Measurements from ENCODE around the gene EXOC2. TPM values are rescaled to one million over a fixed set of nuclear protein-coding genes. Genes with fewer than 3 reads are reported as not detected.
A peak's percentile ranks its signal among the peaks of the same experiment; 100 is the strongest.
"Not testable (repeated sequence)": the region's sequence is repeated elsewhere in the genome, so short reads cannot be mapped to it uniquely, and the experiment has no call there.

EXOC2 gene
- total RNA-seq, 1 experiment from 2014 or later, result 67.3 TPM

- in situ Hi-C loops (cut with HindIII; ENCODE audit: low pct_unique_long_range_greater_than_20kb, low sequenced_read_pairs), result no loop called here
- DNase-seq (ENCODE audit: low read depth, low spot score), result no peak
Measured at GRCh38 chr6:572596-573265, 120.2 kb downstream of the EXOC2 start.

- in situ Hi-C loops (cut with HindIII; ENCODE audit: low pct_unique_long_range_greater_than_20kb, low sequenced_read_pairs), result no loop called here
- DNase-seq (ENCODE audit: low read depth, low spot score), result no peak
Measured at GRCh38 chr6:571892-572291, 121.0 kb downstream of the EXOC2 start.

- in situ Hi-C loops (cut with HindIII; ENCODE audit: low pct_unique_long_range_greater_than_20kb, low sequenced_read_pairs), result no loop called here
- no peak for DNase-seq (ENCODE audit: low read depth, low spot score)
Measured at GRCh38 chr6:570825-571224, 122.1 kb downstream of the EXOC2 start.

GRCh38 chr6:568954-569523 is 123.9 kb downstream of the EXOC2 start:
- no peak for DNase-seq (ENCODE audit: low read depth, low spot score)
- in situ Hi-C loops (cut with HindIII; ENCODE audit: low pct_unique_long_range_greater_than_20kb, low sequenced_read_pairs), result no loop called here

- in situ Hi-C loops (cut with HindIII; ENCODE audit: low pct_unique_long_range_greater_than_20kb, low sequenced_read_pairs), result no loop called here
- no peak for DNase-seq (ENCODE audit: low read depth, low spot score)
Measured at GRCh38 chr6:568085-568484, 124.9 kb downstream of the EXOC2 start.

GRCh38 chr6:563863-564262 is 129.1 kb downstream of the EXOC2 start:
- no peak for DNase-seq (ENCODE audit: low read depth, low spot score)
- in situ Hi-C loops (cut with HindIII; ENCODE audit: low pct_unique_long_range_greater_than_20kb, low sequenced_read_pairs), result no loop called here

GRCh38 chr6:562052-562676 is 130.8 kb downstream of the EXOC2 start:
- DNase-seq (ENCODE audit: low read depth, low spot score), result peak; percentile 81
- in situ Hi-C loops (cut with HindIII; ENCODE audit: low pct_unique_long_range_greater_than_20kb, low sequenced_read_pairs), result no loop called here

GRCh38 chr6:561335-561734 is 131.6 kb downstream of the EXOC2 start:
- DNase-seq (ENCODE audit: low read depth, low spot score); in situ Hi-C loops (cut with HindIII; ENCODE audit: low pct_unique_long_range_greater_than_20kb, low sequenced_read_pairs): not testable (repeated sequence)

- in situ Hi-C loops (cut with HindIII; ENCODE audit: low pct_unique_long_range_greater_than_20kb, low sequenced_read_pairs), result no loop called here
- DNase-seq (ENCODE audit: low read depth, low spot score), result no peak
Measured at GRCh38 chr6:558959-559358, 134.0 kb downstream of the EXOC2 start.

GRCh38 chr6:558089-558488 is 134.8 kb downstream of the EXOC2 start:
- peak; percentile 27 for DNase-seq (ENCODE audit: low read depth, low spot score)
- in situ Hi-C loops (cut with HindIII; ENCODE audit: low pct_unique_long_range_greater_than_20kb, low sequenced_read_pairs), result no loop called here

- in situ Hi-C loops (cut with HindIII; ENCODE audit: low pct_unique_long_range_greater_than_20kb, low sequenced_read_pairs), result no loop called here
Measured at GRCh38 chr6:551829-552350, 141.0 kb downstream of the EXOC2 start.

GRCh38 chr6:551405-551804 is 141.5 kb downstream of the EXOC2 start:
- DNase-seq (ENCODE audit: low read depth, low spot score), result peak; percentile 98
- in situ Hi-C loops (cut with HindIII; ENCODE audit: low pct_unique_long_range_greater_than_20kb, low sequenced_read_pairs), result no loop called here

More at GRCh38 chr6:551829-552350, 141.0 kb downstream of the EXOC2 start:
- no peak for DNase-seq (ENCODE audit: low read depth, low spot score)

- in situ Hi-C loops (cut with HindIII; ENCODE audit: low pct_unique_long_range_greater_than_20kb, low sequenced_read_pairs), result no loop called here
- no peak for DNase-seq (ENCODE audit: low read depth, low spot score)
Measured at GRCh38 chr6:549906-550305, 143.0 kb downstream of the EXOC2 start.

- in situ Hi-C loops (cut with HindIII; ENCODE audit: low pct_unique_long_range_greater_than_20kb, low sequenced_read_pairs), result no loop called here
Measured at GRCh38 chr6:548517-548916, 144.4 kb downstream of the EXOC2 start.

GRCh38 chr6:548091-548490 is 144.8 kb downstream of the EXOC2 start:
- DNase-seq (ENCODE audit: low read depth, low spot score), result no peak
- in situ Hi-C loops (cut with HindIII; ENCODE audit: low pct_unique_long_range_greater_than_20kb, low sequenced_read_pairs), result no loop called here

More at GRCh38 chr6:548517-548916, 144.4 kb downstream of the EXOC2 start:
- no peak for DNase-seq (ENCODE audit: low read depth, low spot score)

GRCh38 chr6:540490-540889 is 152.4 kb downstream of the EXOC2 start:
- DNase-seq (ENCODE audit: low read depth, low spot score), result no peak
- in situ Hi-C loops (cut with HindIII; ENCODE audit: low pct_unique_long_range_greater_than_20kb, low sequenced_read_pairs), result no loop called here

- in situ Hi-C loops (cut with HindIII; ENCODE audit: low pct_unique_long_range_greater_than_20kb, low sequenced_read_pairs), result no loop called here
Measured at GRCh38 chr6:537114-537513, 155.8 kb downstream of the EXOC2 start.

GRCh38 chr6:530425-530824 is 162.5 kb downstream of the EXOC2 start:
- in situ Hi-C loops (cut with HindIII; ENCODE audit: low pct_unique_long_range_greater_than_20kb, low sequenced_read_pairs), result no loop called here
- no peak for DNase-seq (ENCODE audit: low read depth, low spot score)

More at GRCh38 chr6:537114-537513, 155.8 kb downstream of the EXOC2 start:
- DNase-seq (ENCODE audit: low read depth, low spot score), result no peak

GRCh38 chr6:528989-529388 is 163.9 kb downstream of the EXOC2 start:
- in situ Hi-C loops (cut with HindIII; ENCODE audit: low pct_unique_long_range_greater_than_20kb, low sequenced_read_pairs), result no loop called here
- DNase-seq (ENCODE audit: low read depth, low spot score), result no peak
